GM12865 (cell line): Measurements from ENCODE around the gene URAD.

Experiments used
- DNase-seq: peaks from one replicate; pipeline ENCODE4 v3.0.0; 2010; ENCODE audit warnings: low read depth
- H3K4me3 ChIP-seq: 2 replicates; pipeline ENCODE4 v1.5.1; 2011; ENCODE audit warnings: mild to moderate bottlenecking, low read depth, low read length, control low read depth
- CTCF ChIP-seq: IDR thresholded peaks from 2 replicates; pipeline ENCODE4 v1.5.1; 2011; ENCODE audit warnings: low read length, control low read depth, low read depth, inconsistent platforms; ENCODE audit not compliant: insufficient read depth; ENCODE audit errors: missing control alignments

URAD gene

DNA sequence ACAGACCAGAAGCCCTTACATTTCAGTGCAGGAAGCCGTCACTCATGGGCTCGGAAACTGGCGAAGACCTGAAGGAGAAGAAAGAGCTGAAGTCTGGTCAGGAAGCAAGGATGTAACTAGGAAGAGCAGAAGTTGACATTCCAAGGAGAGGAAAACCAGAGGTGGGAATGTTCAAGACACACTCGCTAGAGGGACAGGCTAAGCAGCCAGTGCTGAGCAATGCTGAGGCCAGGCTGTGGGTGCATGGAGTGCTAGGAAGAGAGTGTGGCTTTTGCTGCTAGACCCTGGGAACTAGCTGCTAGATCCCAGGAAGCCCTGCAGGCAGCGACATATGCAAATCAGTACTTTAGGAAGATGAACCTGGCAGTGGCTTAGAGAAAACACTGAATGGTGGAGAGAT is 12.1 kb upstream of the URAD start:
- no peak for TF ChIP-seq CTCF
- no peak for DNase-seq
- no peak overlapping the region for H3K4me3 ChIP-seq

- DNase-seq, result peak; percentile 70
- H3K4me3 ChIP-seq, result no peak overlapping the region
- TF ChIP-seq CTCF, result peak; percentile 61
Measured at GRCh38 chr13:27997904-27998522, 9.5 kb upstream of the URAD start.

DNA sequence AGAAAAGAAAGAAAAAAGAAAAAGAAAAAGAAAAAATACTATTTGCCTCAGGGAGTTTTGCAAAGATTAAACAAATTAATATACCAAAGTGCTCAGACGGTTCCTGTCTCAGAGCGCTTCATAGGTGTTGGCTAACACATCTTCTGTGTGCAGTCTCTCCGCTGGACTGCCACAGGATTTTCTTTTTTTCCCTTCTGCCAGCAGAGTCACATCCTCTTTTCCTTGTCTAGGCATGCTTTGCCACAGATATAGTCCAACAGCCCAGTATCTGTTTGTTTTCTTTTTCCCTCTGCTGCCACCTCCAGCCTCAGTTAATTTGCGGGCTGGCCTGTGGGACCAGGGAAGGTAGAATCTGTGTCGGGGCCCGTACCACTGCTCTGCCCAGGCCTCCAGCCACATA is 3.4 kb upstream of the URAD start:
- no peak overlapping the region for H3K4me3 ChIP-seq
- no peak for DNase-seq
- TF ChIP-seq CTCF, result no peak

DNA sequence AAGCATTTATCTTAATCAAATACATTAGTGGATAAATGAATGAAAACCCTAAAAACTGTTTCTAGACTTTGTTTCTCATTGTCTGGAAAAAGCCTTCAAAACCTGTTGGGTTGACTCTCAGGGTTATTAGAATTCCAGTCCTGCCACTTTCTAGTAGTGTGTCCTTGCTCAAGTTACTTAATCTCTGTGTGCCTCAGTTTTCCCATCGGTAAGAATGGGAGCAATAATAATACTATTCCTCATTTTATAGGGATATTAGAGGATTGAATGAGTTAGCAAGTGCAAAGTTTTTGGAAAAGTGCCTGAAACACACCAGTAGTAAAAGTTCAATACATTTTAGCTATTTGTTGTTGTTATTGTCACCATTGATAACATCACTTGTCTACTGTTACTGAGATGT is 2.9 kb downstream of the URAD start:
- TF ChIP-seq CTCF, result no peak
- no peak overlapping the region for H3K4me3 ChIP-seq
- no peak for DNase-seq

DNA sequence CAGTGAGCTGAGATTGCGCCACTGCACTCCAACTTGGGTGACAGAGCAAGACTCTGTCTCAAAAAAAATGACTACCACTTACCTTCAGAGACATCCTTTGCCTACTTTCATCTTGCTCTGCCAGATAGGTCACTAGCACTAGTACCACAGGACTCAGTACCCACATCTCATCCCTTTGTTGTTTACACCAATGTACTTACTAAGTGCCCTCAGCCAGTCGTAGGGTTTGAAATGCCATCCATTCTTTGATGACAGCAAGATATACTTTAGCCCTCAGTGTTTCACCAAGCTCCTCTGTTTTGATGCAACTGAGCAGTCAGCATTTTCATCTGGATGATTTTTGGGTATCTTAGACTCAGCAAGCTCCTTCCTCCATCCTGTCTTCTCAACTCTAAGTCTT is 6.1 kb downstream of the URAD start:
- no peak for DNase-seq
- no peak overlapping the region for H3K4me3 ChIP-seq
- no peak for TF ChIP-seq CTCF

DNA sequence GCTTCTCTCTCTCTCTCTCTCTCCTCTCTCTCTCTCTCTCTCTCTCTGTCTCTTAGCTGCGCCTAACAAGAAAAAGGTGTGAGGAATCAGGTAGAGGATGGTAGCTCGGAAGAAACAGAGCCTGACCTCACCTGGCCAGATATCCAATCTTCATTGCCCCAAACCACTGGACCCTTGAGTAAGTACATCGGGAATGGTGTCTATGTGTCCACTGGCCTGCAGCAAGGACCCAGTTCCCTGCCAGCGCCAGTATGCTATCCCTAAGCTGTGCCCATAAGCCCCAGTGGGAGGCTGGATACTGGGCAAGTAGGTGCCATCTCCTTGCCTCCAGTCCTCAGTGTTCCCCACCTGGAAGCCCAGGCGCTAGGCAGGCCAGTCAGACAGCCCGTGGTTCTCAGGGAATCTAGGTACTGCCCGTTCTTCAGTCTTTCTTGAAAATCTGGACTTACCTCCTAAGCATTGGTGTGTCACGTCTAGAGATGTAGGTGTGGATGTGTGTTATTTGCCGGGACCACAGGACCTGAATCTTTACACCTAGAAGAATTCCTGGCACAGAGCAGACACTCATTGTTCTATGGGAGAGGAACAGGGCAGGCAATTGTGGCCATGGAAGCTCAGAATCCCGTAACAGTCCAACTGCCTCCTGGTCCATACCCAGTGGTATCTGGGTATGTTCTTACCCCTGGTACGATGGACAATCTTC is 7.3 kb downstream of the URAD start:
- DNase-seq, result no peak
- no peak overlapping the region for H3K4me3 ChIP-seq
- no peak for TF ChIP-seq CTCF

DNA sequence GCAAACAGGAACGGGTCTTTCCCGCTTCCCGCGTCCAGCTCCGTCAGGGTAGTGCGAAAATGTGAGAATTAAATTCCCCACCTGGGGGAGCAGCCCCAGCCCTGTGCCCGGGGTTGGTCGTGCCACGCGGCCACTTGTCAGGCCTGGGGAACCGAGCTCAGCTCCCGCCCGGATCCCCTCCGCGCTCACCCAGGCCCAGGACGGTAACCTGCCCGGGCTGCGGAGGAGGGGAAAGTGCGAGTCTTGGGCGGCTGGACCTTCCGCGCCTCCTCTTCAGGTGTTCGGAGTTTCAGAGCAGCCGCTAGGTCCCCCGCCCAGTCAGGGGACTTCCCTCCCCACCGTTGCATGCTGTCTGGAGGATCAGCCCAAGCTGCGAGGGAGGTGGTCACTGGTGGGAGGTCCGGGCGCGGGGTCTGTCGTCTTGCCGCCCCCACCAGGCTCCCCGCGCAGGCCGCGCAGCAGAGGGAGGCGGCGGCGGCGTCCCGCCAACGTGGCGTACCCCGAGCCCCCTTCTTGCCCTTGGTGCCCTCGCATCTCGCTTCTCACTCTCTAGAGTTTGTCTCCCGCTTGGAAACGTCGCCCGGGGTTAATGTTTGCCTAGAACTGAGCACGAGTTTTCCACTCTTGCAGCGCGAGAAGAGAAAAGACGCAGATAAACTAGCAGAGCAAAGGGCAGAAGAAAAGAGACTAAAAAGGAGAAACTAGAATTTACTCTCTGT is 8.1 kb downstream of the URAD start:
- no peak for DNase-seq
- TF ChIP-seq CTCF, result no peak
- no peak overlapping the region for H3K4me3 ChIP-seq
